GM12801 (cell line): Measurements from ENCODE around the gene CSK.

Experiments
- CTCF ChIP-seq: IDR thresholded peaks from one replicate; pipeline ENCODE4 v1.5.1; 2011; ENCODE audit warnings: control low read depth; ENCODE audit not compliant: insufficient read length; ENCODE audit errors: extremely low read depth

CSK gene

DNA sequence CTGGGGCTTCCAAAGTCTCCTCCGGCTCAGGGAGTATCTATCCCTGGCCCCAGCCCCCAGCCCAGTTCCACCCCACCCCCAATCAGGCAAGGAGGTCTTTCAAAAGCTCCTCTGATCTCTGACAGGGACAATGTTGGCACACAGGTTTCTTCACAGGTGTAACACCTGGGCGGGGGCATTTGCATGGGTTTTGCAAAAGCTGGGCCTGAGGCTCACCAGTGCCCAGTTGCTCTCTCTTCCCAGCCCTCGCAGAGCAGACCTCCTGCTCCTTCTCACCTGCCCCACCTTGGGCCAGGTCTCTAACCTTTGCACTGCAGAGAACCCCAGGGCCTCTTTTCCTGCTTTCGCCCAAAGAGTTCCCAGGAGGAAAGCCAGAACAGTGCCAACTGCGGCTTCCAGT, 8.6 kb upstream of the CSK start:
- no peak for TF ChIP-seq CTCF

DNA sequence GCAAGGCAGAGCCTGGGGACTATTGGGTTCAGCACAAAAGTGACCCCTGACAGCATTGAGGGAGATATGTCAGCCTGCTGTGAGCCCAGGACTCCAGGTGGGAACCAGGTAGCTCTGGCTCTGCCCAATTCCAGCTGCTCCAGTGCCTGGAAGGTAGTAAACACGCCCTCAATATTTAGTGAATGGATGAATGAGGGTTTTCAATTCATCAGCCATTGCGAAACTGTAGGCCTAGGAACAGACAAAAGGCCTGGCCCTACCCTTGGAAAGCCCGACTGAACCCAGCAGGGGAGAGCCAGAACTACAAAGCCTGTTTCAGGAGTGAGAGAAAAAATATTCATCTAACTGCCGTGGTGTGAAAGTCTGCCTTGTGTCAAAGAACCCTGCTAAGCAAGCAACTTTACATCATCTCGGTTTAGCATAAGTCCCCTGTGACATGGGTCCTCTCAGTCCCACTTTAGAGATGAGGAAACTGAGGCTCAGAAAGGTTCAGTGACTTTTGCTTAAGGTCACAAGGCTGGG, 8.1 kb upstream of the CSK start:
- TF ChIP-seq CTCF: no peak

DNA sequence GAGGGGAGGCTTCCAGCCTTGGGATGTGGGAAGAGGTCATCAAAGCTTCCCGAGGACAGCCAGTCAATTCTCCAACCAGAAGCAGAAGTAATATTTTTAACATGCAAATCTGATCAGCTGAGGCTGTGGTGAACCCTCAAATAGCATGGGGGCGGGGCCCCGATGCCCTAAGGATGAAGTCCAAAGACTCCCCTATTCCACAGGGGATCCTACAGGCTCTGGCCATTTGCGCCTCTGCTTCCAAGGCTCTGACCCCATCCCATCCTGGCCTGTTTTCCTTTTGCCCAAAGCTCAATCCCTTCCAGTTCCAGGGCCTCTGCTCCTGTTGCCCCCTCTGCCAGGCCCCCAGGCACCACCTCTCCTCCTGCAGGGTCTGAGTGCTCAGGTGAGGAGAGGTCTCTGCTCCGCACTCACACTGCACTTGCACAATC, 6.7 kb upstream of the CSK start:
- TF ChIP-seq CTCF: no peak

DNA sequence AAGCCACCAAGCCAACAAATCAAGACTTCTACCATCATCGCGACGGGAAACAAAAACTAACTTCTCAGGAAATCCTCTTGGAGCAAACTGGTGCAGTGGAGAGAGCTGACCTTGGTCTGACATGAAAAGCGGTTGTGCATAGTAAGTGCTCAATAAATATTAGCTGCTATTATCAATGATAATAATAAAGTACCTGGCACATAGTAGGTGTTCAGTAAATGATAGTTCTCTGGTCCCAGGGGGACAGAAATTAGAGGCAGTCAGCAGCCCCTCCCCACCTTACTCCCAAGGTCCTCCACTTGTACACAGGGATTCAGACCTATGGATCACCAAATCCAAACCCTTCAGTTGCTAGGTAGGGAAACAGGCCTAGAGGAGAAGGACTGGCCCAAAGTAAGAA, 6.0 kb upstream of the CSK start:
- no peak for TF ChIP-seq CTCF

- no peak for TF ChIP-seq CTCF
These were observed 4.8 kb upstream of the CSK start for GRCh38 chr15:74776821-74777768.

- TF ChIP-seq CTCF: no peak
These were observed 3.9 kb upstream of the CSK start for GRCh38 chr15:74777769-74778598.

DNA sequence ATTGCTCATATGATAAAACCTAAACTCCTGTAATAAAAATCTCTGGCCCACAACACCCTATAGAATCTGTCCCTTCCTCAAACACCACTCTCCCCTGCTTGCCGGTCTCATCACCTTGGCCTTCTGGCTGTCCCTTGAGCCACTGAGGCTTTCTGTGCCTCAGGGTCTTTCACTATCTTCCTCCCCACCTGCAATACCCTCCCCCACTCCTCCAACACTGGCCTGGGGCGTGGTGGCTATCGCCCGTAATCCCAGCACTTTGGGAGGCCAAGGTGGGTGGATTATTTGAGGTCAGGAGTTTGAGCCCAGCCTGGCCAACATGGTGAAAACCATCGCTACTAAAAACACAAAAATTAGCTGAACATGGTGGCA, 3.3 kb upstream of the CSK start:
- TF ChIP-seq CTCF: no peak
